ENCODE data around the gene POGLUT2.

POGLUT2 gene

DNA sequence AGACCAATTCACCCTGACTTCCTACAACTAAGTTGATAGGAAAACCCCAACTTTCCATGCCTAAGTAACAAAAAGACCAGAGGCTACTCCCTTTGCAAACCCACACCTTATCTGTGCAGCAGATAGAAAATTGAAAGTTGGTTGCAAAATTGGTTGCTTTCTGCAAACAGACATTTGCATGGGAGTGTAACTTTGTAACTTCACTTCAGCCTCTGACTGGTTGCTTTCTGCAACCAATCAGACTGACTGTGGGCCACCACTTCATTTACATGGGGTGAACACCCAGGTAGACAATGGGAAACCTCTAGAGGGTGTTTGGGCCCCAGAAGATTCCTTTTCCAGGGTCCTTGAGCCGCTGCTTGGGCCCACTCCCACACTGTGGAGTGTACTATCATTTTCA, 35.0 kb downstream of the POGLUT2 start:
- no peak for DNase-seq

DNA sequence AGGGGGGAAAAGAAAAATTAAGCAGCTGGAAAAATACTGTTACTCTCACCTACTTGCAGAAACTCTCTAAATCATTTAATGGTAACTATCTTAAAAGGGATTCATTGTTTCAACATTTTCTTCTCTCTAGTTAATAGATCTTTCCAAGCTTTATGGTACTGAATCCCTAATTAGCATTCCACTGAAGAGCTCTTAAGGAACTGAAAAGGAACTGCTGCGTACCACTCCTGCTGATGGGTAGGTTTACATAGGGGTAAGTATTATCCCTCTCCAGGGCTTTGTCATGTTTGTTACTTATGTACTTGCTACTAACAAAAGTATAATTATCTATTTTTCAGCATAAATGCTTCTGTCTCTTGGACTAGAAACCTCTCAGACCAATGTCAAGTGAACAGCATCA, 37.7 kb downstream of the POGLUT2 start:
- no peak for DNase-seq

DNA sequence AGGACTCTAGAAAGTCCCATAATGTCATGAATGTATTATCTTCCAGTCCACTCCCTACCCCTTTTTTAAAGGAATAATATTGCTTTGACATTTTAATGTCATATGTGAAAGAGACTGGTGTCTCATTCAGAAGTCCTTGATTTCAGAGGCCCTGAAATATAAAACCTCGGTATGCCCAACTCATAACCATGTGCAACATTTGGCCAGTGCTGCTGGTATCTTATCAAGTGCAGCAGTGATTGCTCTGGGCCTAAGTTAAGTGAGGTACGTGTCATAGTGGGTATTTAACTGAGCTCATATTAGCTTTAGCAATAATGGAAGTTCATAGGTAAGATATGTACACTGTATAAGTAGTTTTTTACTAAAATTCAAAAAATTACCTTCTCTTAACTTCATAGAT, 39.9 kb downstream of the POGLUT2 start:
- DNase-seq, result no peak

GRCh38 chr13:102757006-102757405, 41.8 kb downstream of the POGLUT2 start:
- DNase-seq, result no peak

GRCh38 chr13:102751886-102752285, 46.9 kb downstream of the POGLUT2 start:
- no peak for DNase-seq

DNA sequence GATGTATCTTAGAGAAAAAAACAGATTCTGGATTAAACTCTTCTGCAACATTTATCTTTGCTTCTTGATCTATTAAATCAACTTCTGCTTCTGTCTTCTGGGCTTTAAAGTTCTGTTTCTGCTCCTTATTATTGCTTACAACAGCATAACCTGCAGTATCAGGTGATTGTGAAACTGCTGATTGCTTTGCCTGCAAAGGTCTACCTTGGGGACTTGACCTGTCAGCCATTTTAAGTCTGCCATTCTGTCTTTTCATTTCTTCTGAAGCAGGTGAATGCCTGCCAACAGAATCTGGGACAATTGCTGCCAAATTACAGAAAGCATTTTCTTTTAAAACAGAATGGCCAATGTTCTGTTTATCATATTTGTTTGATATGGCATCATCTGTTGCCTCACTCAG, 56.3 kb downstream of the POGLUT2 start:
- DNase-seq, result no peak

DNA sequence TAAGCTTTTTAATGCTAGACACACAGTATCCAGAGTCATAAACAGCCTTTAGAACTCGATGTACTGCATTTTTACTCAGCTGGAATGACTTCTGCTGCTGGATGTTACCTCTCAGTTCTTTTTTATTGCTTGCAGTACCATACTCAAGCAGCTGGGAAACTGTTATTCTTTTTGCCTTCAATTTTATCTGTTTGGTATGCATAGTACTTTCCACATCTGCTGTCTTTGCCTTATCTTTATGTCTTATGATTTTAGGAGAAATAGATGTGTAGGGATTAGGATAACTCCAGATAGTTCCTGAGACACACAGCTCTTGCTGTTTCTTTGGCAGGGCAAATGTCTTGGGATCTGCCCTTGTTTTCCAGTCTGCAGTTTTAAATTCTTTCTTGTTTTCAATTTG, 56.7 kb downstream of the POGLUT2 start:
- DNase-seq, result no peak
